ENCODE measurements around the gene MRPS11. TPM values are rescaled to one million over a fixed set of nuclear protein-coding genes. Genes with fewer than 3 reads are reported as not detected.
A peak's percentile ranks its signal among the peaks of the same experiment; 100 is the strongest.

Gene MRPS11
- total and polyA plus RNA-seq, 10 of the 15 experiments (the other 5 are each of a cell fraction or from before 2014, with no cell fraction given), result 37.1 to 148 (median 68.7) TPM

DNA sequence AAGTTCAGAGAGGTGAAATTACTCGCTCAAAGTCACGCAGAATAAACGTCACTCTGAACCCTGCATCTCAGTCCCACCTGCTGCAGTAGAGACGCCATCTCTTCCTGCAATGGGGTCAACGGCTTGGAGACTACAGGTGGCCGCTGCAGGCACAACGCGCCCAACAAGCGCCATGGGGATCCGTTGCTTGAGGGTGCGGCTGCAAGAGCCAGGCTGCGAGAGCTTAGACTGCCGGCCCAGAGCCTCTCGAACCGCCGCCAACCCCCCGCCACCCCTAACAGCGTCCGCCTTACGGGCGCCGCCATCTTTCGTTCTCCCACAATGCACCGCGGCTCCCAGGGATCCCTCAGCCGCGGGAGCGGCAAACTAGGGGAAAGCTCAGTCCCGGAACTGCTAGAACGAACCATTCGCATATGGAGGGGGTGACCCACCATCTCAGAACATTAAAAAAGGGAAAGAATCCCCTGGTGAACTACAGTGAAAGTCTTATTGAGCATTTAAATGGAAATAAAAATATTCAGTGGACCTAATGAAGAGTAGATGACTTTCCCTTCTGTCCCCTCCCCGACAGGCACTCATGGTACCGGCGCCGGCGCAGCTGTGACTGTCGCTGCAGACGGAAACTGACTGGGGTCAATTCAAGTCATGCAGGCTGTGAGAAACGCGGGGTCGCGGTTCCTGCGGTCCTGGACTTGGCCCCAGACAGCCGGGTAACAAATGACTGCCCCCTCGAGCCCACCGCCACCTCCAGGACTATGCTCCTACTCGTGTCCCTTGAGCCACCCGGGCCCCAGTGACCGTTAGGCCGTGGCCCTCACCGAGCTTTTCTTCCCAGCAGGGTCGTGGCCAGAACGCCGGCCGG is at the start of gene MRPS11, which contains the start of gene MRPL46 (continued):
- TF ChIP-seq, protein P1, sequence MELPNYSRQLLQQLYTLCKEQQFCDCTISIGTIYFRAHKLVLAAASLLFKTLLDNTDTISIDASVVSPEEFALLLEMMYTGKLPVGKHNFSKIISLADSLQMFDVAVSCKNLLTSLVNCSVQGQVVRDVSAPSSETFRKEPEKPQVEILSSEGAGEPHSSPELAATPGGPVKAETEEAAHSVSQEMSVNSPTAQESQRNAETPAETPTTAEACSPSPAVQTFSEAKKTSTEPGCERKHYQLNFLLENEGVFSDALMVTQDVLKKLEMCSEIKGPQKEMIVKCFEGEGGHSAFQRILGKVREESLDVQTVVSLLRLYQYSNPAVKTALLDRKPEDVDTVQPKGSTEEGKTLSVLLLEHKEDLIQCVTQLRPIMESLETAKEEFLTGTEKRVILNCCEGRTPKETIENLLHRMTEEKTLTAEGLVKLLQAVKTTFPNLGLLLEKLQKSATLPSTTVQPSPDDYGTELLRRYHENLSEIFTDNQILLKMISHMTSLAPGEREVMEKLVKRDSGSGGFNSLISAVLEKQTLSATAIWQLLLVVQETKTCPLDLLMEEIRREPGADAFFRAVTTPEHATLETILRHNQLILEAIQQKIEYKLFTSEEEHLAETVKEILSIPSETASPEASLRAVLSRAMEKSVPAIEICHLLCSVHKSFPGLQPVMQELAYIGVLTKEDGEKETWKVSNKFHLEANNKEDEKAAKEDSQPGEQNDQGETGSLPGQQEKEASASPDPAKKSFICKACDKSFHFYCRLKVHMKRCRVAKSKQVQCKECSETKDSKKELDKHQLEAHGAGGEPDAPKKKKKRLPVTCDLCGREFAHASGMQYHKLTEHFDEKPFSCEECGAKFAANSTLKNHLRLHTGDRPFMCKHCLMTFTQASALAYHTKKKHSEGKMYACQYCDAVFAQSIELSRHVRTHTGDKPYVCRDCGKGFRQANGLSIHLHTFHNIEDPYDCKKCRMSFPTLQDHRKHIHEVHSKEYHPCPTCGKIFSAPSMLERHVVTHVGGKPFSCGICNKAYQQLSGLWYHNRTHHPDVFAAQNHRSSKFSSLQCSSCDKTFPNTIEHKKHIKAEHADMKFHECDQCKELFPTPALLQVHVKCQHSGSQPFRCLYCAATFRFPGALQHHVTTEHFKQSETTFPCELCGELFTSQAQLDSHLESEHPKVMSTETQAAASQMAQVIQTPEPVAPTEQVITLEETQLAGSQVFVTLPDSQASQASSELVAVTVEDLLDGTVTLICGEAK (IDR thresholded peaks at IDR 0.05; ENCODE audit: borderline replicate concordance), result peak; percentile 52; the same call in 1 of the 2 replicates
- TF ChIP-seq, protein P2, sequence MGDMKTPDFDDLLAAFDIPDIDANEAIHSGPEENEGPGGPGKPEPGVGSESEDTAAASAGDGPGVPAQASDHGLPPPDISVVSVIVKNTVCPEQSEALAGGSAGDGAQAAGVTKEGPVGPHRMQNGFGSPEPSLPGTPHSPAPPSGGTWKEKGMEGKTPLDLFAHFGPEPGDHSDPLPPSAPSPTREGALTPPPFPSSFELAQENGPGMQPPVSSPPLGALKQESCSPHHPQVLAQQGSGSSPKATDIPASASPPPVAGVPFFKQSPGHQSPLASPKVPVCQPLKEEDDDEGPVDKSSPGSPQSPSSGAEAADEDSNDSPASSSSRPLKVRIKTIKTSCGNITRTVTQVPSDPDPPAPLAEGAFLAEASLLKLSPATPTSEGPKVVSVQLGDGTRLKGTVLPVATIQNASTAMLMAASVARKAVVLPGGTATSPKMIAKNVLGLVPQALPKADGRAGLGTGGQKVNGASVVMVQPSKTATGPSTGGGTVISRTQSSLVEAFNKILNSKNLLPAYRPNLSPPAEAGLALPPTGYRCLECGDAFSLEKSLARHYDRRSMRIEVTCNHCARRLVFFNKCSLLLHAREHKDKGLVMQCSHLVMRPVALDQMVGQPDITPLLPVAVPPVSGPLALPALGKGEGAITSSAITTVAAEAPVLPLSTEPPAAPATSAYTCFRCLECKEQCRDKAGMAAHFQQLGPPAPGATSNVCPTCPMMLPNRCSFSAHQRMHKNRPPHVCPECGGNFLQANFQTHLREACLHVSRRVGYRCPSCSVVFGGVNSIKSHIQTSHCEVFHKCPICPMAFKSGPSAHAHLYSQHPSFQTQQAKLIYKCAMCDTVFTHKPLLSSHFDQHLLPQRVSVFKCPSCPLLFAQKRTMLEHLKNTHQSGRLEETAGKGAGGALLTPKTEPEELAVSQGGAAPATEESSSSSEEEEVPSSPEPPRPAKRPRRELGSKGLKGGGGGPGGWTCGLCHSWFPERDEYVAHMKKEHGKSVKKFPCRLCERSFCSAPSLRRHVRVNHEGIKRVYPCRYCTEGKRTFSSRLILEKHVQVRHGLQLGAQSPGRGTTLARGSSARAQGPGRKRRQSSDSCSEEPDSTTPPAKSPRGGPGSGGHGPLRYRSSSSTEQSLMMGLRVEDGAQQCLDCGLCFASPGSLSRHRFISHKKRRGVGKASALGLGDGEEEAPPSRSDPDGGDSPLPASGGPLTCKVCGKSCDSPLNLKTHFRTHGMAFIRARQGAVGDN (IDR thresholded peaks at IDR 0.05), result no peak
- TF ChIP-seq RUNX3 (IDR thresholded peaks at IDR 0.05; ENCODE audit: low read length) (peak; percentile 75), ETV6 (conservative IDR thresholded peaks at IDR 0.05 in 1 of 2, IDR thresholded peaks at IDR 0.05 in 1 of 2; ENCODE audit: borderline replicate concordance in 1 of 2, low read depth in 1 of 2) (no peak), KLF5 (IDR thresholded peaks at IDR 0.05; ENCODE audit: partially characterized antibody) (peak; percentile 99), BCL11A (IDR thresholded peaks at IDR 0.05; ENCODE audit: low read depth, low read length) (no peak), IRF4 (IDR thresholded peaks at IDR 0.05; ENCODE audit: low read depth, low read length) (no peak), TCF3 (IDR thresholded peaks at IDR 0.05; ENCODE audit: borderline replicate concordance, insufficient read depth, low read depth, low read length) (no peak), POLR2A (IDR thresholded peaks at IDR 0.05; ENCODE audit: low read depth, low read length) (peak; percentile 90), DPF2 (IDR thresholded peaks at IDR 0.05) (no peak; the same call in 1 of the 2 replicates), HDAC2 (IDR thresholded peaks at IDR 0.05) (peak; percentile 83; the same call in 1 of the 2 replicates), RAD51 (IDR thresholded peaks at IDR 0.05) (no peak)
- TF ChIP-seq, protein P3, sequence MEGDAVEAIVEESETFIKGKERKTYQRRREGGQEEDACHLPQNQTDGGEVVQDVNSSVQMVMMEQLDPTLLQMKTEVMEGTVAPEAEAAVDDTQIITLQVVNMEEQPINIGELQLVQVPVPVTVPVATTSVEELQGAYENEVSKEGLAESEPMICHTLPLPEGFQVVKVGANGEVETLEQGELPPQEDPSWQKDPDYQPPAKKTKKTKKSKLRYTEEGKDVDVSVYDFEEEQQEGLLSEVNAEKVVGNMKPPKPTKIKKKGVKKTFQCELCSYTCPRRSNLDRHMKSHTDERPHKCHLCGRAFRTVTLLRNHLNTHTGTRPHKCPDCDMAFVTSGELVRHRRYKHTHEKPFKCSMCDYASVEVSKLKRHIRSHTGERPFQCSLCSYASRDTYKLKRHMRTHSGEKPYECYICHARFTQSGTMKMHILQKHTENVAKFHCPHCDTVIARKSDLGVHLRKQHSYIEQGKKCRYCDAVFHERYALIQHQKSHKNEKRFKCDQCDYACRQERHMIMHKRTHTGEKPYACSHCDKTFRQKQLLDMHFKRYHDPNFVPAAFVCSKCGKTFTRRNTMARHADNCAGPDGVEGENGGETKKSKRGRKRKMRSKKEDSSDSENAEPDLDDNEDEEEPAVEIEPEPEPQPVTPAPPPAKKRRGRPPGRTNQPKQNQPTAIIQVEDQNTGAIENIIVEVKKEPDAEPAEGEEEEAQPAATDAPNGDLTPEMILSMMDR (IDR thresholded peaks at IDR 0.05 in 2 of 3, conservative IDR thresholded peaks at IDR 0.05 in 1 of 3; ENCODE audit: control insufficient read depth in 2 of 3, extremely low read depth in 1 of 3, insufficient read depth in 1 of 3, low read depth in 3 of 3, low read length in 3 of 3), result no peak
- TF ChIP-seq, protein P4, sequence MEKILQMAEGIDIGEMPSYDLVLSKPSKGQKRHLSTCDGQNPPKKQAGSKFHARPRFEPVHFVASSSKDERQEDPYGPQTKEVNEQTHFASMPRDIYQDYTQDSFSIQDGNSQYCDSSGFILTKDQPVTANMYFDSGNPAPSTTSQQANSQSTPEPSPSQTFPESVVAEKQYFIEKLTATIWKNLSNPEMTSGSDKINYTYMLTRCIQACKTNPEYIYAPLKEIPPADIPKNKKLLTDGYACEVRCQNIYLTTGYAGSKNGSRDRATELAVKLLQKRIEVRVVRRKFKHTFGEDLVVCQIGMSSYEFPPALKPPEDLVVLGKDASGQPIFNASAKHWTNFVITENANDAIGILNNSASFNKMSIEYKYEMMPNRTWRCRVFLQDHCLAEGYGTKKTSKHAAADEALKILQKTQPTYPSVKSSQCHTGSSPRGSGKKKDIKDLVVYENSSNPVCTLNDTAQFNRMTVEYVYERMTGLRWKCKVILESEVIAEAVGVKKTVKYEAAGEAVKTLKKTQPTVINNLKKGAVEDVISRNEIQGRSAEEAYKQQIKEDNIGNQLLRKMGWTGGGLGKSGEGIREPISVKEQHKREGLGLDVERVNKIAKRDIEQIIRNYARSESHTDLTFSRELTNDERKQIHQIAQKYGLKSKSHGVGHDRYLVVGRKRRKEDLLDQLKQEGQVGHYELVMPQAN (conservative IDR thresholded peaks at IDR 0.05), result peak; percentile 60
- TF ChIP-seq, protein P5, sequence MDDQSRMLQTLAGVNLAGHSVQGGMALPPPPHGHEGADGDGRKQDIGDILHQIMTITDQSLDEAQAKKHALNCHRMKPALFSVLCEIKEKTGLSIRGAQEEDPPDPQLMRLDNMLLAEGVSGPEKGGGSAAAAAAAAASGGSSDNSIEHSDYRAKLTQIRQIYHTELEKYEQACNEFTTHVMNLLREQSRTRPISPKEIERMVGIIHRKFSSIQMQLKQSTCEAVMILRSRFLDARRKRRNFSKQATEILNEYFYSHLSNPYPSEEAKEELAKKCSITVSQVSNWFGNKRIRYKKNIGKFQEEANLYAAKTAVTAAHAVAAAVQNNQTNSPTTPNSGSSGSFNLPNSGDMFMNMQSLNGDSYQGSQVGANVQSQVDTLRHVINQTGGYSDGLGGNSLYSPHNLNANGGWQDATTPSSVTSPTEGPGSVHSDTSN (IDR thresholded peaks at IDR 0.05; ENCODE audit: insufficient replicate concordance, low read depth, low read length), result no peak
